Ascending aorta (tissue), 2 donors: ENCODE data around the gene AHSP. TPM values are rescaled to one million over a fixed set of nuclear protein-coding genes. Genes with fewer than 3 reads are reported as not detected.
"Not testable (repeated sequence)": the region's sequence is repeated elsewhere in the genome, so short reads cannot be mapped to it uniquely, and the experiment has no call there.

ENCODE experiments used
- DNase-seq, 2 donors: peaks; one replicate each; pipeline ENCODE4 v3.0.0-alpha.2; 2019; ENCODE audit warnings: low spot score in 2 of 2
- H3K27ac ChIP-seq, 2 donors: fragments of 200-600 bp; sonication (generic); one replicate each; pipeline ENCODE4 v1.5.1; 2016 to 2017; ENCODE audit warnings: mild to moderate bottlenecking in 1 of 2
- H3K27me3 ChIP-seq: fragments of 200-600 bp; sonication (generic); one replicate; pipeline ENCODE4 v1.5.1; 2017
- H3K36me3 ChIP-seq, 2 donors: fragments of 200-600 bp; sonication (generic); one replicate each; pipeline ENCODE4 v1.5.1; 2016
- H3K4me1 ChIP-seq, 2 donors: fragments of 200-600 bp; sonication (generic); one replicate each; pipeline ENCODE4 v1.5.1; 2016 to 2017; ENCODE audit warnings: mild to moderate bottlenecking in 1 of 2
- H3K4me3 ChIP-seq, 2 donors: fragments of 200-600 bp; sonication (generic); one replicate each; pipeline ENCODE4 v1.5.1; 2016 to 2017; ENCODE audit warnings: mild to moderate bottlenecking in 1 of 2
- H3K9me3 ChIP-seq, 2 donors: fragments of 200-600 bp; sonication (generic); one replicate each; pipeline ENCODE4 v1.5.1; 2016
- intact Hi-C: fragments of 100-400 bp; cut with DNase I; formaldehyde crosslinking; loops from one replicate; pipeline ENCODE4 v1.15.1; 2023
- total RNA-seq: library from RNA; depleted of rRNA; stranded (reverse); fragments of >200 nt; gene quantifications from one replicate; pipeline ENCODE4 v1.1.0, GENCODE V29; 2016
- TF ChIP-seq, protein P1 (sequence below), 3 experiments: fragments of 200-600 bp in 2 of 3; fragments of 450-650 bp in 1 of 3; sonication (generic) in 2 of 3; IDR thresholded peaks; one replicate each; pipeline ENCODE4 v1.5.1; 2016 to 2019; ENCODE audit warnings: antibody characterized with exemption in 3 of 3, mild to moderate bottlenecking in 1 of 3, moderate library complexity in 1 of 3

The AHSP gene
- total RNA-seq, 1 donor from 2014 or later = not detected

DNA sequence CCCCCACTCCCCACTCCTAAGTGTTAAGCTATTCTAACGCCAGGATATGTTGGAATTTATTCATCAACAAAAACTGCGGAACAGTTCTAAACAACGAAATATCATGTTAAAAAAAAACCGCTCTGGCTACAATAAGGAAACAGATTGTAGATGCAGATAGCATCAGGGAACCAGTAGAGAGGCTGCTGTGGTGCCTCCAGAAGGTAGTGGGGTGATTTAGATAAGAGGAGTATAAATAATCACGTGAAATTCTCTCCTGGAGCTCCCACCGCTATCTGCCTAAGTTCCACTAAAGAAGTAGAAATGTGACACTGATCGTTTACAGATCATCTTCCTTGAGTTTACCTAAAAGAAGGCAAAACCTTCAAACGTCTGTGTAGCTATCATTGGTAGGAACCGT, 8.0 kb downstream of the AHSP start:
- intact Hi-C loops = no loop called here
- peaks cover 4% of the 10 kb centered on the region for H3K27me3 ChIP-seq
- DNase-seq = no peak

DNA sequence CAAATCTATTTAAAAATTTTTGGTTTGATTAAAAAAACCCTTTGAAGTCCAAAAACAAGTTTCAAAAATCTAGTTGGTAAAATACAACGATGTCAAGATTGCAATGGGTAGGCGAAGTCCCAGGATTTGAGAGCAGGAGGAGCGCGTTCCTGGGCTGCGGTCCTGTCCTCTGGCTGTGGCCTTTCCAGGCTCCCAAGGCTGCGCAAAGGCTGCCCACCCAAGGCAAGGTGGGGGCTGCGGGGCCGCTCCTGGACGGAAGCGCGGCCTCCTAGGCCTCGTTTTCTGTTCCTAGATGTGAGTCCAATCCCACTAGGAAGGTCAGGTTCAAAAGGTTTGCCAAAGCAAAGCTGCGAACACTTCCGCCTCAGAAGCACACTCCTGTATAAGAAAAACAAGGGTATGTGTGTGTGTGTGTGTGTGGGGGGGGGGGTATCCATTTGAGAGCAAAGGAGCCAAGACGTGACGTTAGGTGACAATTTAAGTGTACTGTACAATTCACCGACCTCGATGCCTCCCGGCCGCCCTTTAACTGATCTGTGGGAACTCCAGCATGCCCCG, 9.2 kb downstream of the AHSP start:
- Histone ChIP-seq H3K4me3 (no peak overlapping the region), H3K27me3 (peaks cover 4% of the 10 kb centered on the region)
- DNase-seq = no peak

More for the DNA sequence above, 8.0 kb downstream of the AHSP start:
- Histone ChIP-seq H3K4me3 (no peak overlapping the region), H3K27ac (no peak overlapping the region), H3K36me3 (no peaks in the 10 kb centered on the region), H3K9me3 (no peaks in the 10 kb centered on the region), H3K4me1 (no peaks in the 10 kb centered on the region)
- TF ChIP-seq, protein P1, sequence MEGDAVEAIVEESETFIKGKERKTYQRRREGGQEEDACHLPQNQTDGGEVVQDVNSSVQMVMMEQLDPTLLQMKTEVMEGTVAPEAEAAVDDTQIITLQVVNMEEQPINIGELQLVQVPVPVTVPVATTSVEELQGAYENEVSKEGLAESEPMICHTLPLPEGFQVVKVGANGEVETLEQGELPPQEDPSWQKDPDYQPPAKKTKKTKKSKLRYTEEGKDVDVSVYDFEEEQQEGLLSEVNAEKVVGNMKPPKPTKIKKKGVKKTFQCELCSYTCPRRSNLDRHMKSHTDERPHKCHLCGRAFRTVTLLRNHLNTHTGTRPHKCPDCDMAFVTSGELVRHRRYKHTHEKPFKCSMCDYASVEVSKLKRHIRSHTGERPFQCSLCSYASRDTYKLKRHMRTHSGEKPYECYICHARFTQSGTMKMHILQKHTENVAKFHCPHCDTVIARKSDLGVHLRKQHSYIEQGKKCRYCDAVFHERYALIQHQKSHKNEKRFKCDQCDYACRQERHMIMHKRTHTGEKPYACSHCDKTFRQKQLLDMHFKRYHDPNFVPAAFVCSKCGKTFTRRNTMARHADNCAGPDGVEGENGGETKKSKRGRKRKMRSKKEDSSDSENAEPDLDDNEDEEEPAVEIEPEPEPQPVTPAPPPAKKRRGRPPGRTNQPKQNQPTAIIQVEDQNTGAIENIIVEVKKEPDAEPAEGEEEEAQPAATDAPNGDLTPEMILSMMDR (IDR thresholded peaks at IDR 0.05) = no peak

DNA sequence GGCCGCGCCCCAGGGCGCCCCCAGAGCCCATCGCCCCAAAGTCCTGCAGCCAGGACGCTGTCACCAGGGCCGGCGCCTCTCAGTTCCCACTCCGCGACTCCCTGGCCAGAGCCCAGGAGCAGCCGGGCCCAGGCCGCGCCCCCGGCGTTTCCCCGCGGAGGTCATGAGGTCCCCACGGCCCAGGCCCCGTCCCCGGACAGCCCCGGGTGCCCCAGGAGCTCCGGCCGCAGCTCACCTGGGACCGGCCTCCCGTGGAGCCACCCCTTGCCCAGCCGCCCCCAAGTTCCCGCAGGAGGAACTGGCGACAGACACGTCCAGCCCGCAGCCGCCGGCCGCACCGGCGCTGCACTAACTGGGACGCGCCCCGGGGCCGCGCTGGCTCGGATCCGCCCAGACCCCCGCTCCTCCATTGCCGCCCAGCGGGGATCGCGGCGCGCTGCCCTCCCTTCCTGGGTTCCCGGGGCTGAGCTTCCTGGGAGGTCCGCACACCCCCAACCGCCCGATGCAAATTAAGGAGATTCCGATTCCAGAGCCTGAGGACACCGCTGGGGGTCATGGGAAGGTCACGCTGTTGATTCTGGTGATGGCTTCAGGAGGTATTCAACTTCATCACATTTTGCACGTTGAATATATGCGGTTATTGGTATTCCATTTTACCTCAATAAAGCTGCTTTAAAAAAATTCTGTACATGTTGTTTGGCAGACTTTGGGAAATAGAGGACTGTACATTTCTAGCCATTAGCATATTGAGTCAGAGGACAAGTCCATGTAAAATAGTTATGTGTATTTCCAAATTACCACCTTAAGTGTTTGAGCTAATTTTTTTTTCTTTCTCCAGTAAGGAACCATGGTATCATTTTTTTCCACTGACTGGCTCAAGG, 9.9 kb downstream of the AHSP start:
- TF ChIP-seq, protein P1 (IDR thresholded peaks at IDR 0.05) = no peak
- no peak overlapping the region for H3K27ac ChIP-seq
- no peaks in the 10 kb centered on the region for H3K36me3 ChIP-seq
- intact Hi-C loops = no loop called here
- H3K9me3 ChIP-seq = no peaks in the 10 kb centered on the region
- no peaks in the 10 kb centered on the region for H3K4me1 ChIP-seq
- peaks cover 4% of the 10 kb centered on the region for H3K27me3 ChIP-seq
- peak overlapping the region; percentile 1 to 48 for H3K4me3 ChIP-seq
- DNase-seq = no peak

More for the DNA sequence above, 9.2 kb downstream of the AHSP start:
- Histone ChIP-seq H3K36me3 (no peaks in the 10 kb centered on the region), H3K4me1 (no peaks in the 10 kb centered on the region), H3K9me3 (no peaks in the 10 kb centered on the region), H3K27ac (no peak overlapping the region)
- TF ChIP-seq, protein P1 (IDR thresholded peaks at IDR 0.05) = no peak
- intact Hi-C loops = no loop called here

DNA sequence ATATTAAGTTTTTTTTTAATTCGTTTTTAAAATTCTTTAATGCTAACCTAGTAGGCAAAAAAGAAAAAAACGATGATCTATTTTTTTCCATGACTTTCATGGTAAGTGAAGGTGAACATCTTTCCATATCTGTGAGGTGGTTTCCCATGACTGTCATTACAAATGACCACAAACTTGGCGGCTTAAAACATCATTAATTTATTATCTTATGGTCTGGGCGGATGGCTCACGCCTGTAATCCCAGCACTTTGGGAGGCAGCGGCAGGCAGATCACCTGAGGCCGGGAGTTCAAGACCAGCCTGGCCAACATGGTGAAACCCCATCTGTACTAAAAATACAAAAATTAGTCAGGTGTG, 10.5 kb downstream of the AHSP start:
- H3K27ac ChIP-seq, H3K9me3 ChIP-seq, intact Hi-C loops, DNase-seq, H3K4me3 ChIP-seq, H3K27me3 ChIP-seq, H3K4me1 ChIP-seq, H3K36me3 ChIP-seq: not testable (repeated sequence)

DNA sequence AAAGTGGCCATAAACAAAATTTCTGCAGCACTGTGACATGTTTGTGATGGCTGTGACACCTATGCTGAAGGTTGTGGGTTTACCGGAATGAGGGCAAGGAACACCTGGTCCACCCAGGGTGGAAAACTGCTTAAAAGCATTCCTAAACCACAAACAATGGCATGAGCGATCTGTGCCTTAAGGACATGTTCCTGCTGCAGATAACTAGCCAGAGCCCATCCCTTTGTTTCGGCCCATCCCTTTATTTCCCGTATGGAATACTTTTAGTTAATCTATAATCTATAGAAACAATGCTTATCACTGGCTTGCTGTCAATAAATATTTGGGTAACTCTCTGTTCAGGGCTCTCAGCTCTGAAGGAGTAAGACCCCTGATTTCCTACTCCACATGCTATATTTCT, 12.1 kb downstream of the AHSP start:
- DNase-seq, H3K9me3 ChIP-seq, intact Hi-C loops, H3K36me3 ChIP-seq, H3K27ac ChIP-seq, H3K4me1 ChIP-seq, H3K4me3 ChIP-seq, H3K27me3 ChIP-seq: not testable (repeated sequence)

DNA sequence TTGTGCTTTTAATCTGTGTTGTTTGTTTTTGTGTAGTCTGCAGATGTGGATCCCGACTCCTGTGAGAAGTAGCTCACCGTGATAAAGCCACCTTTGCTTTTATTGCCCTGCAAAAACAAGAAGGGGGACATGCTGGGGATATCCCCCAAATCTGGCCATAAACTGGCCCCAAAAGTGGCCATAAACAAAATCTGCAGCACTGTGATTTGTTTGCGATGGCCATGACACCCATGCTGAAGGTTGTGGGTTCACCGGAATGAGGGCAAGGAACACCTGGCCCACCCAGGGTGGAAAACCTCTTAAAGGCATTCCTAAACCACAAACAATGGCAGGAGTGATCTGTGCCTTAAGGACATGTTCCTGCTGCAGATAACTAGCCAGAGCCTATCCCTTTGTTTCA, 15.1 kb downstream of the AHSP start:
- Histone ChIP-seq H3K27ac (no peak overlapping the region), H3K4me3 (no peak overlapping the region), H3K4me1 (no peaks in the 10 kb centered on the region), H3K36me3 (no peaks in the 10 kb centered on the region), H3K27me3 (peaks cover under 1% of the 10 kb centered on the region), H3K9me3 (peaks cover 0 to 2% of the 10 kb centered on the region in 2 donors)
- TF ChIP-seq, protein P1 (IDR thresholded peaks at IDR 0.05) = no peak
- intact Hi-C loops = no loop called here
- DNase-seq = no peak
